IMR-90 (cell line): ENCODE data around the gene DUXA. TPM values are rescaled to one million over a fixed set of nuclear protein-coding genes. Genes with fewer than 3 reads are reported as not detected.
A peak's percentile ranks its signal among the peaks of the same experiment; 100 is the strongest.

Experiments
- ATAC-seq: fragments of 200-7000 bp; cut with Tn5 transposase; 2 replicates; pipeline ENCODE4 v1.9.1; 2020; ENCODE audit warnings: low read depth, mild to moderate bottlenecking, moderate library complexity
- BruUV-seq: library from RNA; stranded (reverse); fragments of 400-500 nt; replicated peaks from 2 replicates; lab custom pipeline; 2021; lab: Mats Ljungman, UMichigan
- CTCF ChIA-PET: fragments of 300-600 bp; formaldehyde crosslinking; extraction: SDS; loops from one replicate; lab custom pipeline; 2021; ENCODE audit warnings: antibody characterized with exemption; lab: Yijun Ruan, JAX
- POLR2A ChIA-PET: fragments of 300-600 bp; sonication (Branson Sonifier 250); formaldehyde crosslinking; loops from one replicate; lab custom pipeline; 2022; ENCODE audit warnings: antibody characterized with exemption; ENCODE audit not compliant: unreplicated experiment; lab: Charles Lee
- DNase-seq: peaks from one replicate; pipeline ENCODE4 v3.0.0; 2013
- H2AFZ ChIP-seq: replicated peaks from 2 replicates; pipeline ENCODE3; 2013; ENCODE audit warnings: low read length, mild to moderate bottlenecking; ENCODE audit not compliant: poor library complexity
- H2AK5ac ChIP-seq: 2 replicates; pipeline ENCODE4 v1.6.1; 2013; ENCODE audit warnings: low read depth, low read length, inconsistent platforms
- H2AK9ac ChIP-seq: replicated peaks from 2 replicates; pipeline ENCODE3; 2013; ENCODE audit warnings: mild to moderate bottlenecking, low read depth, low read length, moderate library complexity; ENCODE audit not compliant: poor library complexity
- H2BK120ac ChIP-seq: 2 replicates; pipeline ENCODE4 v1.6.1; 2013; ENCODE audit warnings: low read depth, low read length, inconsistent platforms
- H2BK15ac ChIP-seq: 3 replicates; pipeline ENCODE4 v1.6.1; 2013; ENCODE audit warnings: low read depth, low read length, inconsistent platforms
- H2BK20ac ChIP-seq: 2 replicates; pipeline ENCODE4 v1.6.1; 2013; ENCODE audit warnings: low read depth, mild to moderate bottlenecking, inconsistent platforms, low read length, moderate library complexity
- H2BK5ac ChIP-seq: 2 replicates; pipeline ENCODE4 v1.6.1; 2013; ENCODE audit warnings: mild to moderate bottlenecking, low read depth, low read length, inconsistent platforms; ENCODE audit not compliant: poor library complexity, severe bottlenecking
- H3K14ac ChIP-seq: replicated peaks from 2 replicates; pipeline ENCODE4 v1.6.1; 2013; ENCODE audit warnings: low read depth, low read length, inconsistent platforms
- H3K18ac ChIP-seq: 2 replicates; pipeline ENCODE4 v1.6.1; 2013; ENCODE audit warnings: low read depth, low read length, control low read depth
- H3K23ac ChIP-seq: 2 replicates; pipeline ENCODE4 v1.6.1; 2013; ENCODE audit warnings: low read depth, low read length, inconsistent platforms
- H3K27ac ChIP-seq: 2 replicates; pipeline ENCODE4 v1.5.1; 2013; ENCODE audit warnings: mild to moderate bottlenecking, control low read depth, low read length; ENCODE audit not compliant: insufficient read depth
- H3K27me3 ChIP-seq: 2 replicates; pipeline ENCODE4 v1.6.1; 2013; ENCODE audit warnings: low read length; ENCODE audit not compliant: control insufficient read depth, insufficient read depth
- H3K36me3 ChIP-seq: 2 replicates; pipeline ENCODE4 v1.6.1; 2013; ENCODE audit warnings: low read length, mixed read lengths; ENCODE audit not compliant: control insufficient read depth, insufficient read depth
- H3K4ac ChIP-seq: 2 replicates; pipeline ENCODE4 v1.6.1; 2013; ENCODE audit warnings: low read depth, low read length, inconsistent platforms
- H3K4me1 ChIP-seq: 2 replicates; pipeline ENCODE4 v1.6.1; 2013; ENCODE audit warnings: low read length, mixed read lengths; ENCODE audit not compliant: control insufficient read depth, insufficient read depth
- H3K4me2 ChIP-seq: 2 replicates; pipeline ENCODE4 v1.6.1; 2013; ENCODE audit warnings: low read depth, mild to moderate bottlenecking, control low read depth, low read length, moderate library complexity
- H3K4me3 ChIP-seq: 2 replicates; pipeline ENCODE4 v1.5.1; 2013; ENCODE audit warnings: low read depth, mild to moderate bottlenecking, control low read depth, low read length, moderate library complexity; ENCODE audit not compliant: insufficient read depth
- H3K56ac ChIP-seq: 2 replicates; pipeline ENCODE4 v1.6.1; 2013; ENCODE audit warnings: low read length, inconsistent platforms; ENCODE audit not compliant: insufficient read depth; ENCODE audit errors: extremely low read depth
- H3K79me1 ChIP-seq, 2 experiments: 2 replicates each; pipeline ENCODE4 v1.6.1; 2013; ENCODE audit warnings: low read length in 2 of 2, inconsistent platforms in 1 of 2, low read depth in 1 of 2
- H3K9ac ChIP-seq: 2 replicates; pipeline ENCODE4 v1.6.1; 2013; ENCODE audit warnings: low read depth, low read length, control low read depth
- H3K9me1 ChIP-seq: 2 replicates; pipeline ENCODE4 v1.6.1; 2013; ENCODE audit warnings: low read length, inconsistent platforms; ENCODE audit not compliant: insufficient read depth
- H3K9me3 ChIP-seq: 2 replicates; pipeline ENCODE4 v1.6.1; 2013; ENCODE audit warnings: low read length; ENCODE audit not compliant: control insufficient read depth, insufficient read depth
- H4K20me1 ChIP-seq: 2 replicates; pipeline ENCODE4 v1.6.1; 2013; ENCODE audit warnings: low read length, inconsistent platforms; ENCODE audit not compliant: insufficient read depth
- H4K5ac ChIP-seq: 2 replicates; pipeline ENCODE4 v1.6.1; 2013; ENCODE audit warnings: mild to moderate bottlenecking, low read depth, low read length, control low read depth
- H4K8ac ChIP-seq, 2 experiments: 2 replicates each; pipeline ENCODE4 v1.6.1; 2013; ENCODE audit warnings: low read depth in 2 of 2, low read length in 2 of 2, control low read depth in 1 of 2, inconsistent platforms in 1 of 2
- H4K91ac ChIP-seq: 2 replicates; pipeline ENCODE4 v1.6.1; 2013; ENCODE audit warnings: low read depth, low read length, inconsistent platforms; ENCODE audit not compliant: insufficient read depth
- BHLHE40 ChIP-seq: fragments of 150-350 bp; IDR thresholded peaks from 2 replicates; pipeline ENCODE4 v1.6.1; 2016; ENCODE audit warnings: mild to moderate bottlenecking, low read depth, low read length
- CHD1 ChIP-seq: IDR thresholded peaks from 2 replicates; pipeline ENCODE4 v1.6.1; 2012; ENCODE audit warnings: low read depth, low read length, improper control_type of control experiment
- FOS ChIP-seq: fragments of 150-350 bp; IDR thresholded peaks from 2 replicates; pipeline ENCODE4 v1.6.1; 2016; ENCODE audit warnings: low read depth, low read length
- MAFK ChIP-seq: IDR thresholded peaks from 2 replicates; pipeline ENCODE4 v1.6.1; 2012; ENCODE audit warnings: low read depth, low read length, improper control_type of control experiment
- MAZ ChIP-seq: IDR thresholded peaks from 2 replicates; pipeline ENCODE4 v1.6.1; 2012; ENCODE audit warnings: low read depth, mild to moderate bottlenecking, low read length, improper control_type of control experiment, moderate library complexity, borderline replicate concordance
- MXI1 ChIP-seq: IDR thresholded peaks from 2 replicates; pipeline ENCODE4 v1.6.1; 2012; ENCODE audit warnings: low read depth, mild to moderate bottlenecking, low read length, moderate library complexity, borderline replicate concordance
- POLR2A ChIP-seq: IDR thresholded peaks from 2 replicates; pipeline ENCODE4 v1.6.1; 2012; ENCODE audit warnings: mild to moderate bottlenecking, low read depth, low read length
- RAD21 ChIP-seq: IDR thresholded peaks from 2 replicates; pipeline ENCODE4 v1.6.1; 2012; ENCODE audit warnings: low read length, improper control_type of control experiment
- SMC3 ChIP-seq: fragments of 150-350 bp; IDR thresholded peaks from 2 replicates; pipeline ENCODE4 v1.6.1; 2016; ENCODE audit warnings: low read depth, mild to moderate bottlenecking, antibody characterized with exemption, low read length, moderate library complexity
- WGBS, 2 experiments: methylation state at CpG; one replicate each; pipeline versions ENCODE4 v1.1.5 to v1.1.7; 2013; ENCODE audit warnings: missing lambda C conversion rate in 2 of 2; ENCODE audit not compliant: insufficient read length in 1 of 2; ENCODE audit errors: extremely low coverage in 2 of 2; 5-methylcytosine and 5-hydroxymethylcytosine counted together
- dilution Hi-C: fragments of 300-500 bp; cut with HindIII; formaldehyde crosslinking; loops from one replicate; pipeline ENCODE4 v1.14.3; 2018; ENCODE audit warnings: low sequenced_read_pairs; ENCODE audit not compliant: unreplicated experiment
- in situ Hi-C: fragments of 300-500 bp; cut with MboI; formaldehyde crosslinking; loops from 3 replicates; pipeline ENCODE4 v1.14.3; 2019; ENCODE audit warnings: low sequenced_read_pairs, inconsistent platforms, mixed read lengths
- intact Hi-C: fragments of 100-400 bp; cut with micrococcal nuclease; formaldehyde crosslinking; loops from 2 replicates; pipeline ENCODE4 v1.10.0; 2022
- polyA plus RNA-seq, 3 experiments: library from polyadenylated mRNA; depleted of rRNA; stranded (reverse); fragments of >200 nt; gene quantifications; 2 replicates each; pipeline ENCODE4 v1.2.3, GENCODE V29; 2012; ENCODE audit warnings: low replicate concordance in 1 of 3
- total RNA-seq: library from RNA; depleted of rRNA; stranded (reverse); fragments of >200 nt; gene quantifications from 2 replicates; pipeline ENCODE4 v1.2.3, GENCODE V29; 2012
- TF ChIP-seq, protein P1 (sequence below): fragments of 150-350 bp; IDR thresholded peaks from 2 replicates; pipeline ENCODE4 v1.6.1; 2016; ENCODE audit warnings: low read depth, mild to moderate bottlenecking, low read length, moderate library complexity, borderline replicate concordance
- TF ChIP-seq, protein P2 (sequence below): fragments of 150-350 bp; IDR thresholded peaks from 2 replicates; pipeline ENCODE4 v1.6.1; 2017; ENCODE audit warnings: mild to moderate bottlenecking, antibody characterized with exemption, low read length, low read depth
- TF ChIP-seq, protein P3 (sequence below): conservative IDR thresholded peaks from 2 replicates; pipeline ENCODE4 v1.5.1; 2012; ENCODE audit warnings: mild to moderate bottlenecking, low read depth, low read length, improper control_type of control experiment

The DUXA gene
- total and polyA plus RNA-seq, 2 of the 4 experiments (the other 2 are of a cell fraction): not detected

DNA sequence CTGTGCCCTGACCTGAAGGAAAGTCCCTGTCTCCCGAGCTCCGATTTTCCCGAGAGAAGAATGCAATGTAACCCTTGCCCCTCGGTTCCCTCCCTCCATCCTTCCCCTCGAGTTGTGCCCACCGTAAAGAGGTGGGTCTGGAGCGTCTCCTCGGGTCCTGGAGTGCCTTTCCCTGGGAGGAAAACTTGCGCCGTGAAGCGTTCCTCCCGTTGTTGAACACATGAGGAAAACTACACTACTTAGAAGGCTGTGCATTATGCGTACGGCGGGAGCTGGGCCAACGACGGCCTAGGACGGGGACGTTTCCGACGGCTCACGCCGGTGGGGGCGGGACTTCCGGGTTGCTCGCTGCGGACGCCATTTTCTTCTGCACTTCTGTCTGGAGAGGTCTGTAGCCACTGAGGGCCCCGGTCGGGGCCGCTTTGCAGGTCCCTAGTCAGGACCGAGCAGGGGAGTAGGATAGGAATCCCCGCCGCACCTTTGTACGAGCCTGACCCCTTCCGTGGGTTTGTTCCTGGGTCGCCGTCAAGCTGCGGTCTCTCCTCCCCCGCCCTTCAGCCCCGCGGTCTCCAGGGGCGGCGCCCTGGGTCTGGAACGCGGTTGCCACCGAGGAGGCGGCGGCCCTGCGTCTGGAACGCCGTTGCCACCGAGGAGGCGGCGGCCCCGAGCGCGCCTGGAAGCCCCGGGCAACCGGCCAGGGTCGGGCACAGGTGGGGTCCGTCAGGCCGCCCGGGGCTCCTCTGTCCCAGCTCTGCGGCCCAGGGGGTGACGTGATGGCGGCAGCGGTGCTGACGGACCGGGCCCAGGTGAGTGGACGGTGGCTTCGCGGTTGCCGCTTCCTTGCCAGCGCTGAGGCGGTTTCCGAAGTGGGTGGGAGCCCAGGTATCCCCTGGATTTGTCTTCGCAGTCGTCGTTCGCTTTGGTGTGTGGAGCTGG, 24.1 kb upstream of the DUXA start, which contains the start of gene ZNF264:
TSS of gene ZNF264 (plus strand) at position 360 of the 936 bp plus-strand sequence. CDS start at position 774, 414 bp downstream.
- Histone ChIP-seq H2BK120ac (peak within 1 kb of the TSS; percentile 83), H3K4ac (peak within 1 kb of the TSS; percentile 99), H2AK5ac (peak within 1 kb of the TSS; percentile 67), H3K18ac (peak within 1 kb of the TSS; percentile 70), H3K23ac (peak within 1 kb of the TSS; percentile 98), H3K4me3 (peak within 1 kb of the TSS; percentile 93), H4K20me1 (peaks cover 29% of the 10 kb centered on the region), H3K27me3 (no peaks in the 10 kb centered on the region), H3K9ac (peak within 1 kb of the TSS; percentile 97), H2BK15ac (no peak within 1 kb of the TSS), H4K5ac (peak within 1 kb of the TSS; percentile 99), H4K91ac (peak within 1 kb of the TSS; percentile 94), H3K79me1 (peaks cover 10 to 49% of the 10 kb centered on the region in 2 experiments; a peak in 3 of 4 replicates), H2BK20ac (no peak within 1 kb of the TSS), H2AFZ (peak within 1 kb of the TSS; percentile 100), H3K4me1 (no peaks in the 10 kb centered on the region; the same call in 1 of the 2 replicates), H3K36me3 (peaks cover 26% of the 10 kb centered on the region), H2BK5ac (peak within 1 kb of the TSS; percentile 88), H2AK9ac (peak within 1 kb of the TSS; percentile 63), H3K56ac (peak within 1 kb of the TSS; percentile 92), H3K14ac (peak within 1 kb of the TSS; percentile 99), H3K9me1 (no peaks in the 10 kb centered on the region; the same call in 1 of the 2 replicates), H3K9me3 (peaks cover 3% of the 10 kb centered on the region; the same call in 1 of the 2 replicates), H3K4me2 (peak within 1 kb of the TSS; percentile 89), H3K27ac (peak within 1 kb of the TSS; percentile 97), H4K8ac (peak within 1 kb of the TSS; percentile 99 to 100)
- WGBS, 2 experiments: 0% methylated on average over 24 of the region's 81 CpGs; no CpG with 5 or more reads in 1 of the 2 experiments
- intact Hi-C loops: loop anchor here (2.0 kb wide), 1 partner anchor 49 kb away; the partner anchor contains the start of gene ZNF805
- POLR2A ChIA-PET: interaction anchor here (0.7 kb wide), 1 partner anchor 128 kb away, joined by 4 read pairs; no protein-coding TSS in a partner anchor
- dilution Hi-C loops: no loop called here
- in situ Hi-C loops: no loop called here
- ATAC-seq: peak; percentile 97
- CTCF ChIA-PET: no interaction called here
- peak; percentile 85 for DNase-seq
- no TSS peak for BruUV-seq
- no peak for TF ChIP-seq MAFK
- TF ChIP-seq, protein P1, sequence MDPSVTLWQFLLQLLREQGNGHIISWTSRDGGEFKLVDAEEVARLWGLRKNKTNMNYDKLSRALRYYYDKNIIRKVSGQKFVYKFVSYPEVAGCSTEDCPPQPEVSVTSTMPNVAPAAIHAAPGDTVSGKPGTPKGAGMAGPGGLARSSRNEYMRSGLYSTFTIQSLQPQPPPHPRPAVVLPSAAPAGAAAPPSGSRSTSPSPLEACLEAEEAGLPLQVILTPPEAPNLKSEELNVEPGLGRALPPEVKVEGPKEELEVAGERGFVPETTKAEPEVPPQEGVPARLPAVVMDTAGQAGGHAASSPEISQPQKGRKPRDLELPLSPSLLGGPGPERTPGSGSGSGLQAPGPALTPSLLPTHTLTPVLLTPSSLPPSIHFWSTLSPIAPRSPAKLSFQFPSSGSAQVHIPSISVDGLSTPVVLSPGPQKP: no peak
- no peak for TF ChIP-seq SMC3
- peak; percentile 60; the same call in 1 of the 2 replicates for TF ChIP-seq MAZ
- peak; percentile 23; the same call in 1 of the 2 replicates for TF ChIP-seq MXI1
- no peak for TF ChIP-seq BHLHE40
- TF ChIP-seq, protein P2, sequence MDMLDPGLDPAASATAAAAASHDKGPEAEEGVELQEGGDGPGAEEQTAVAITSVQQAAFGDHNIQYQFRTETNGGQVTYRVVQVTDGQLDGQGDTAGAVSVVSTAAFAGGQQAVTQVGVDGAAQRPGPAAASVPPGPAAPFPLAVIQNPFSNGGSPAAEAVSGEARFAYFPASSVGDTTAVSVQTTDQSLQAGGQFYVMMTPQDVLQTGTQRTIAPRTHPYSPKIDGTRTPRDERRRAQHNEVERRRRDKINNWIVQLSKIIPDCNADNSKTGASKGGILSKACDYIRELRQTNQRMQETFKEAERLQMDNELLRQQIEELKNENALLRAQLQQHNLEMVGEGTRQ: no peak
- 0 out of 2 replicates have a peak, but pooled peaks have one; percentile 1 for TF ChIP-seq RAD21
- TF ChIP-seq POLR2A: peak; percentile 80
- no peak for TF ChIP-seq FOS
- TF ChIP-seq CHD1: no peak; the same call in 1 of the 2 replicates
- TF ChIP-seq, protein P3, sequence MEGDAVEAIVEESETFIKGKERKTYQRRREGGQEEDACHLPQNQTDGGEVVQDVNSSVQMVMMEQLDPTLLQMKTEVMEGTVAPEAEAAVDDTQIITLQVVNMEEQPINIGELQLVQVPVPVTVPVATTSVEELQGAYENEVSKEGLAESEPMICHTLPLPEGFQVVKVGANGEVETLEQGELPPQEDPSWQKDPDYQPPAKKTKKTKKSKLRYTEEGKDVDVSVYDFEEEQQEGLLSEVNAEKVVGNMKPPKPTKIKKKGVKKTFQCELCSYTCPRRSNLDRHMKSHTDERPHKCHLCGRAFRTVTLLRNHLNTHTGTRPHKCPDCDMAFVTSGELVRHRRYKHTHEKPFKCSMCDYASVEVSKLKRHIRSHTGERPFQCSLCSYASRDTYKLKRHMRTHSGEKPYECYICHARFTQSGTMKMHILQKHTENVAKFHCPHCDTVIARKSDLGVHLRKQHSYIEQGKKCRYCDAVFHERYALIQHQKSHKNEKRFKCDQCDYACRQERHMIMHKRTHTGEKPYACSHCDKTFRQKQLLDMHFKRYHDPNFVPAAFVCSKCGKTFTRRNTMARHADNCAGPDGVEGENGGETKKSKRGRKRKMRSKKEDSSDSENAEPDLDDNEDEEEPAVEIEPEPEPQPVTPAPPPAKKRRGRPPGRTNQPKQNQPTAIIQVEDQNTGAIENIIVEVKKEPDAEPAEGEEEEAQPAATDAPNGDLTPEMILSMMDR: 0 out of 2 replicates have a peak, but pooled peaks have one; percentile 22
